K562 (cell line): ENCODE data around the gene NEURL1B. TPM values are rescaled to one million over a fixed set of nuclear protein-coding genes. Genes with fewer than 3 reads are reported as not detected.

Experiments
- ATAC-seq: fragments of 200-7000 bp; cut with Tn5 transposase; 3 replicates; pipeline ENCODE4 v1.9.1; 2020; ENCODE audit warnings: moderate library complexity
- BruUV-seq: library from RNA; stranded (reverse); fragments of 400-500 nt; replicated peaks from 2 replicates; lab custom pipeline; 2021; lab: Mats Ljungman, UMichigan
- CTCF ChIA-PET: fragments of 300-600 bp; formaldehyde crosslinking; extraction: SDS; loops from one replicate; lab custom pipeline; 2021; ENCODE audit warnings: low intra/inter-chr PET ratio; lab: Yijun Ruan, JAX
- POLR2A ChIA-PET: fragments of 300-600, 350-650 bp; sonication (Branson Sonifier 250); formaldehyde crosslinking; extraction: SDS; loops from one replicate; lab custom pipeline; 2021; ENCODE audit warnings: antibody characterized with exemption, inconsistent platforms; lab: Yijun Ruan, JAX
- DNase-seq, 4 experiments: peaks; one replicate each; pipeline versions ENCODE4 v3.0.0 to v3.0.0-alpha.2; 2011 to 2018; ENCODE audit warnings: low spot score in 3 of 4, mixed read lengths in 3 of 4; ENCODE audit errors: extremely low read depth in 1 of 4
- FAIRE-seq: peaks from 2 replicates; lab custom pipeline; 2011; peaks lifted over from hg19 to GRCh38; lab: Jason Lieb, UNC
- H2AFZ ChIP-seq: 2 replicates; pipeline ENCODE4 v1.6.0; 2011; ENCODE audit warnings: low read depth, low read length, control low read depth, inconsistent platforms
- H3K27ac ChIP-seq: fragments of 200-600 bp; 3 replicates; pipeline ENCODE4 v1.8.0; 2011; ENCODE audit warnings: low read depth, mild to moderate bottlenecking, control low read depth, inconsistent platforms, low read length, moderate library complexity, mixed read lengths; ENCODE audit errors: extremely low read depth
- H3K27me3 ChIP-seq, 2 experiments: fragments of 300-600 bp in 1 of 2; 2 replicates in 1 of 2; 3 replicates in 1 of 2; pipeline versions ENCODE4 v1.6.0 to v1.8.0; 2011; ENCODE audit warnings: inconsistent platforms in 2 of 2, low read length in 2 of 2, mild to moderate bottlenecking in 1 of 2, mixed read lengths in 1 of 2, moderate library complexity in 1 of 2; ENCODE audit not compliant: control insufficient read depth in 2 of 2, insufficient read depth in 2 of 2
- H3K36me3 ChIP-seq: fragments of 300-600 bp; 3 replicates; pipeline ENCODE4 v1.8.0; 2011; ENCODE audit warnings: mild to moderate bottlenecking, low read length, inconsistent platforms; ENCODE audit not compliant: control insufficient read depth, insufficient read depth
- H3K4me1 ChIP-seq, 2 experiments: fragments of 200-600 bp in 1 of 2; replicated peaks in 1 of 2; 2 replicates in 1 of 2; 3 replicates in 1 of 2; pipeline versions ENCODE4 v1.5.1 to v1.8.0; 2011; ENCODE audit warnings: inconsistent platforms in 2 of 2, low read length in 2 of 2, mild to moderate bottlenecking in 1 of 2, mixed read lengths in 1 of 2, moderate library complexity in 1 of 2; ENCODE audit not compliant: control insufficient read depth in 2 of 2, insufficient read depth in 2 of 2
- H3K4me2 ChIP-seq: 2 replicates; pipeline ENCODE4 v1.6.1; 2011; ENCODE audit warnings: low read length, control low read depth, inconsistent platforms, mixed read lengths; ENCODE audit not compliant: insufficient read depth
- H3K4me3 ChIP-seq: fragments of 200-600 bp; sonication (generic), shearing (Covaris generic); 2 replicates; pipeline ENCODE4 v1.5.1; 2016; ENCODE audit warnings: control low read depth, inconsistent platforms
- H3K79me2 ChIP-seq: fragments of 200-600 bp; 3 replicates; pipeline ENCODE4 v1.8.0; 2011; ENCODE audit warnings: low read length, inconsistent platforms; ENCODE audit not compliant: control insufficient read depth, insufficient read depth
- H3K9ac ChIP-seq, 2 experiments: 2 replicates each; pipeline versions ENCODE4 v1.6.0 to v1.6.1; 2011; ENCODE audit warnings: low read depth in 2 of 2, low read length in 2 of 2, control low read depth in 1 of 2, inconsistent platforms in 1 of 2, mild to moderate bottlenecking in 1 of 2, mixed read lengths in 1 of 2; ENCODE audit not compliant: insufficient read depth in 1 of 2
- H3K9me1 ChIP-seq: one replicate; pipeline ENCODE4 v1.6.0; 2011; ENCODE audit warnings: inconsistent platforms, mild to moderate bottlenecking, low read length, moderate library complexity; ENCODE audit not compliant: control insufficient read depth, insufficient read depth
- H3K9me3 ChIP-seq: replicated peaks from 2 replicates; pipeline ENCODE4 v1.5.1; 2011; ENCODE audit warnings: low read depth, low read length, inconsistent platforms; ENCODE audit not compliant: control insufficient read depth, insufficient read depth
- H4K20me1 ChIP-seq: replicated peaks from 2 replicates; pipeline ENCODE4 v1.6.1; 2011; ENCODE audit warnings: low read length, inconsistent platforms, mixed read lengths; ENCODE audit not compliant: control insufficient read depth, insufficient read depth
- CHD2 ChIP-seq: IDR thresholded peaks from 2 replicates; pipeline ENCODE4 v1.6.1; 2011; ENCODE audit warnings: low read depth, low read length
- EGR1 ChIP-seq: fragments of 450-650 bp; conservative IDR thresholded peaks from 2 replicates; pipeline ENCODE4 v1.6.1; 2017; ENCODE audit warnings: mild to moderate bottlenecking
- MCM7 ChIP-seq, 2 experiments: fragments of 450-650 bp; IDR thresholded peaks; 2 replicates each; pipeline ENCODE4 v1.6.1; 2016 to 2018
- POU5F1 ChIP-seq: fragments of 150-350 bp; IDR thresholded peaks from 2 replicates; pipeline ENCODE4 v1.6.1; 2014; ENCODE audit warnings: borderline replicate concordance, low read length, low read depth, mild to moderate bottlenecking; ENCODE audit not compliant: partially characterized antibody
- ZBTB11 ChIP-seq, 3 experiments: fragments of 200-800 bp in 1 of 3; fragments of 250-450 bp in 1 of 3; fragments of 450-650 bp in 1 of 3; sonication (Bioruptor Pico) in 1 of 3; sonication (Bioruptor generic) in 1 of 3; formaldehyde crosslinking in 1 of 3; IDR thresholded peaks; 2 replicates each; pipeline versions ENCODE4 v1.6.1 to v1.8.0; 2016 to 2022; ENCODE audit warnings: mild to moderate bottlenecking in 2 of 3, missing genetic modification characterization in 2 of 3, missing compliant biosample characterization in 1 of 3, moderate library complexity in 1 of 3
- WGBS: fragments of 100-300 bp; shearing (Covaris generic); methylation state at CpG from one replicate; pipeline ENCODE4 v1.1.6; 2016; ENCODE audit warnings: low coverage, mixed read lengths; ENCODE audit not compliant: insufficient coverage; ENCODE audit errors: missing lambda C conversion rate; 5-methylcytosine and 5-hydroxymethylcytosine counted together
- in situ Hi-C: fragments of 300-500 bp; cut with MboI; formaldehyde crosslinking; loops from 4 replicates; pipeline ENCODE4 v1.15.0; 2018; ENCODE audit warnings: inconsistent platforms, mixed read lengths
- intact Hi-C: fragments of 100-400 bp; cut with micrococcal nuclease; formaldehyde crosslinking; loops from 2 replicates; pipeline ENCODE4 v1.14.2; 2022
- polyA plus RNA-seq, 8 experiments: library from polyadenylated mRNA; depleted of rRNA in 4 of 8; stranded (reverse) in 5 of 8; unstranded in 3 of 8; fragments of >200 nt; fragmentation: Nextera tagmentation in 2 of 8; fragmentation: Illumina TruSeq in 1 of 8; extraction: Ambion mirVana in 2 of 8; extraction: Trizol in 1 of 8; gene quantifications; 2 replicates each; pipeline versions ENCODE4 v1.2.1 to v1.2.3, GENCODE V29; 2011 to 2014; ENCODE audit warnings: inconsistent platforms in 1 of 8, missing spikeins in 1 of 8
- total RNA-seq, 7 experiments: library from RNA; depleted of rRNA in 6 of 7; stranded (reverse); fragments of >200 nt in 6 of 7; fragmentation: Illumina TruSeq in 2 of 7; extraction: Trizol in 2 of 7; gene quantifications; 2 replicates each; pipeline versions ENCODE4 v1.2.1 to v1.2.3, GENCODE V29; 2011 to 2021; ENCODE audit warnings: low replicate concordance in 1 of 7

The NEURL1B gene
- total and polyA plus RNA-seq, 9 of the 15 experiments (the other 6 are each of a cell fraction or from before 2014, with no cell fraction given), result 0.04 TPM; not detected in 8

GRCh38 chr5:172616136-172616535, 24.9 kb upstream of the NEURL1B start (continued):
- no peak for TF ChIP-seq ZBTB11 (CRISPR knock-in tag; IDR thresholded peaks at IDR 0.05)
- no peak for TF ChIP-seq CHD2

- 2% methylated on average over 12 of the region's 16 CpGs for WGBS
- Histone ChIP-seq H3K9me1 (no peaks in the 10 kb centered on the region), H3K36me3 (no peaks in the 10 kb centered on the region), H3K4me2 (no peak overlapping the region), H3K27me3 (peaks cover 30 to 57% of the 10 kb centered on the region in 2 experiments), H3K4me3 (no peak overlapping the region)
- POLR2A ChIA-PET, result interaction anchor here (0.8 kb wide), 1 partner anchor 36 kb away, joined by 3 read pairs; no protein-coding TSS in a partner anchor
- TF ChIP-seq EGR1, result 0 out of 2 replicates have a peak, but pooled peaks have one; percentile 13
- TF ChIP-seq POU5F1, result no peak
- TF ChIP-seq MCM7 (IDR thresholded peaks at IDR 0.05), result no peak
- TF ChIP-seq, all 486 proteins: peak for 1
- no peaks in the 10 kb centered on the region for H3K79me2 ChIP-seq
- in situ Hi-C loops, result no loop called here
- no peak overlapping the region for H2AFZ ChIP-seq
- no peak for ATAC-seq
- CTCF ChIA-PET, result interaction anchor here (0.7 kb wide), 1 partner anchor 152 kb away, joined by 3 read pairs; no protein-coding TSS in a partner anchor
- intact Hi-C loops, result no loop called here
- no peak overlapping the region for H3K27ac ChIP-seq
- H3K4me1 ChIP-seq, result peaks cover 0 to 4% of the 10 kb centered on the region in 2 experiments; a peak in 1 of 5 replicates
- H3K9me3 ChIP-seq, result no peaks in the 10 kb centered on the region
- DNase-seq, result no peak
- peaks cover under 1% of the 10 kb centered on the region; the same call in 1 of the 2 replicates for H4K20me1 ChIP-seq
- no peak overlapping the region for H3K9ac ChIP-seq
- BruUV-seq, result no TSS peak
- FAIRE-seq, result no peak
Measured at GRCh38 chr5:172616730-172617129, 24.3 kb upstream of the NEURL1B start.
